Mesendoderm (in vitro differentiated cells): ENCODE measurements around the gene SLC37A3.
A peak's percentile ranks its signal among the peaks of the same experiment; 100 is the strongest.
"Not testable (repeated sequence)": the region's sequence is repeated elsewhere in the genome, so short reads cannot be mapped to it uniquely, and the experiment has no call there.

ENCODE experiments used
- DNase-seq: peaks from one replicate; pipeline ENCODE4 v3.0.0; 2013
- H2AK5ac ChIP-seq: 2 replicates; pipeline ENCODE4 v1.6.1; 2013; ENCODE audit warnings: low read length, inconsistent platforms
- H2BK120ac ChIP-seq: 2 replicates; pipeline ENCODE4 v1.6.1; 2013; ENCODE audit warnings: low read depth, mild to moderate bottlenecking, low read length, moderate library complexity, mixed read lengths
- H2BK15ac ChIP-seq: replicated peaks from 2 replicates; pipeline ENCODE4 v1.6.1; 2013; ENCODE audit warnings: low read depth, mild to moderate bottlenecking, moderate library complexity
- H2BK5ac ChIP-seq: 2 replicates; pipeline ENCODE4 v1.6.1; 2013; ENCODE audit warnings: low read length, inconsistent platforms
- H3K18ac ChIP-seq: 2 replicates; pipeline ENCODE4 v1.6.1; 2013; ENCODE audit warnings: mild to moderate bottlenecking, low read length, mixed read lengths
- H3K23ac ChIP-seq: one replicate; pipeline ENCODE4 v1.6.1; 2013; ENCODE audit warnings: low read length
- H3K27ac ChIP-seq: 2 replicates; pipeline ENCODE4 v1.5.1; 2013; ENCODE audit warnings: low read depth, mild to moderate bottlenecking, inconsistent platforms, low read length, moderate library complexity
- H3K27me3 ChIP-seq: 2 replicates; pipeline ENCODE4 v1.6.1; 2013; ENCODE audit warnings: low read length, control low read depth, mild to moderate bottlenecking, inconsistent platforms; ENCODE audit not compliant: insufficient read depth, poor library complexity
- H3K36me3 ChIP-seq: 2 replicates; pipeline ENCODE4 v1.6.1; 2013; ENCODE audit warnings: low read length, inconsistent platforms; ENCODE audit not compliant: control insufficient read depth, insufficient read depth
- H3K4ac ChIP-seq: one replicate; pipeline ENCODE4 v1.6.1; 2013; ENCODE audit warnings: low read depth, mild to moderate bottlenecking, low read length, moderate library complexity
- H3K4me1 ChIP-seq: 2 replicates; pipeline ENCODE4 v1.6.1; 2013; ENCODE audit warnings: low read depth, low read length, inconsistent platforms; ENCODE audit not compliant: control insufficient read depth
- H3K4me2 ChIP-seq: 2 replicates; pipeline ENCODE4 v1.6.1; 2013; ENCODE audit warnings: low read length
- H3K4me3 ChIP-seq: 2 replicates; pipeline ENCODE4 v1.5.1; 2013; ENCODE audit warnings: mild to moderate bottlenecking, low read length
- H3K56ac ChIP-seq: one replicate; pipeline ENCODE4 v1.6.1; 2013; ENCODE audit warnings: low read length
- H3K79me1 ChIP-seq: 2 replicates; pipeline ENCODE4 v1.6.1; 2013; ENCODE audit warnings: low read length, inconsistent platforms
- H3K79me2 ChIP-seq: 2 replicates; pipeline ENCODE4 v1.6.1; 2013; ENCODE audit warnings: mild to moderate bottlenecking, low read length; ENCODE audit not compliant: control insufficient read depth, insufficient read depth
- H3K9ac ChIP-seq: 2 replicates; pipeline ENCODE4 v1.6.1; 2013; ENCODE audit warnings: low read length, inconsistent platforms
- H4K5ac ChIP-seq: one replicate; pipeline ENCODE4 v1.6.1; 2013; ENCODE audit warnings: low read length
- H4K8ac ChIP-seq: one replicate; pipeline ENCODE4 v1.6.1; 2013; ENCODE audit warnings: low read depth, mild to moderate bottlenecking, control low read depth, low read length, moderate library complexity
- WGBS: extraction: QIAGEN DNeasy Blood & Tissue Kit; methylation state at CpG from one replicate; pipeline ENCODE4 v1.1.7; 2013; ENCODE audit warnings: low lambda C conversion rate, missing lambda C conversion rate; ENCODE audit not compliant: insufficient coverage; ENCODE audit errors: extremely low coverage; 5-methylcytosine and 5-hydroxymethylcytosine counted together

The SLC37A3 gene

DNA sequence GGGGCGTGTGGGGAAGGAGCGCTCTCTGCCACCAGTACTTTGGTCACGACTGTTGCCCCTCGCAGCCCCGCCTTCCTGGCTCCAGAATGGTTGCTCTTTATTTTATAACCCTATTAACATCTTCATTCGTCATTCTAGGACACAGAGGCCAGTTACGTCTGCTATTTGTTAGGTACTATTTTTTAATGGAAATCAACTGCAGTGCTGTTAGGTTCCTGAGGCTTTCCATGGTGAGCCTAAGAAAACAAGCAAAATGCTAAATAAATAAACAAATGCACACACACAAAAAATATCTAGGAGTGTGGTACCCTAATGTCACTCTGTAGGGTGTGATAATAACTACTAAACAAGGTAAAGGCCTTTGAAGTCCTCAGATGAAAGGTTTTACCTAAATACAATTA is 71.1 kb downstream of the SLC37A3 start:
- Histone ChIP-seq H3K4me1 (peaks cover 4% of the 10 kb centered on the region), H4K8ac (no peak overlapping the region), H3K56ac (no peak overlapping the region), H3K4ac (no peak overlapping the region), H3K36me3 (no peaks in the 10 kb centered on the region), H2AK5ac (no peak overlapping the region), H3K23ac (no peak overlapping the region), H3K79me2 (no peaks in the 10 kb centered on the region), H3K27me3 (no peaks in the 10 kb centered on the region), H2BK120ac (no peak overlapping the region), H3K4me3 (no peak overlapping the region), H4K5ac (no peak overlapping the region), H2BK15ac (no peak overlapping the region), H3K4me2 (no peak overlapping the region), H2BK5ac (no peak overlapping the region), H3K27ac (no peak overlapping the region), H3K9ac (no peak overlapping the region), H3K79me1 (no peaks in the 10 kb centered on the region), H3K18ac (no peak overlapping the region)
- no CpG with 5 or more reads among the region's 7 CpGs for WGBS
- no peak for DNase-seq

DNA sequence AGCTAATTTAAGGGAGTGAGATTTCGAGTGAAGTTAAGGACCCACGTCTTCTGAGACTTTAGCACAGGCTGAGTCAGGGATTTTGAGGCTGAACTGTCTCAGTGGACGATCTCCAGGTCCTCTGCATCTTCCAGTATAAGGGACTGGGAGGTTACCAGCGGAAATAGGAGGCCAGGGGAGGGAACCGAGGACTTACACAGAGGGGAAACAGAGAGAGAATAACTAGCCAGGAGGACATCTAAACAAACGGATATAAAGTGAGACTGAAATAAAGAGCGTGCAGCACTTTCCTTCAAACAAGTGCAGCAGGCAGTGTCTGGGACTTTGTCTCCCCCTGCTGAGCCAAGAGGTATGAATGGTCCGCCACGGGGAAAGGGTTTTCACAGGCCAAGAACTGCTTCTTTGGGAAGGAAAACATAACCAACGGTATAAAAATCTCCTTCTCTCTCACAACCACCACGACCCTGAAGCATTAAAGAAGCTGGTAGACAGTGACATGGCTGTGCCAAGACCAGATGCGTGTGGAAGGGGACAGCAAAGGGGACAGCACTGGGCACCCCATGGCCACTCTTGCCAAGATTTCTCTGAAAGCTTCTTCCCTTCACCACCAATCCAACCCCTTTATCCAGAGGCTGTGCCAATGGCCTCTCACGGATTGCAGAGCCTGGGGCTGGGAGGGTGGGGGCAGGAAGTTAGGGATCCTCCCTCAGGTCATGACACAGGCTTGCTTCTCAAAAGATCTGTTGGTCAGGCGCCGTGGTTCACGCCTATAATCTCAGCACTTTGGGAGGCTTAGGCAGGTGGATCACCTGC is 72.0 kb downstream of the SLC37A3 start:
- Histone ChIP-seq H3K4ac (no peak overlapping the region), H3K27ac (no peak overlapping the region), H2BK15ac (no peak overlapping the region), H3K79me2 (no peaks in the 10 kb centered on the region), H2BK5ac (no peak overlapping the region), H2AK5ac (no peak overlapping the region), H3K79me1 (no peaks in the 10 kb centered on the region), H3K27me3 (no peaks in the 10 kb centered on the region), H2BK120ac (no peak overlapping the region), H3K4me2 (no peak overlapping the region), H3K36me3 (no peaks in the 10 kb centered on the region), H3K9ac (no peak overlapping the region), H3K56ac (no peak overlapping the region), H3K18ac (no peak overlapping the region), H4K5ac (no peak overlapping the region), H3K23ac (no peak overlapping the region), H4K8ac (no peak overlapping the region), H3K4me3 (no peak overlapping the region), H3K4me1 (peaks cover 4% of the 10 kb centered on the region)
- peak; percentile 72 for DNase-seq
- no CpG with 5 or more reads among the region's 16 CpGs for WGBS

DNA sequence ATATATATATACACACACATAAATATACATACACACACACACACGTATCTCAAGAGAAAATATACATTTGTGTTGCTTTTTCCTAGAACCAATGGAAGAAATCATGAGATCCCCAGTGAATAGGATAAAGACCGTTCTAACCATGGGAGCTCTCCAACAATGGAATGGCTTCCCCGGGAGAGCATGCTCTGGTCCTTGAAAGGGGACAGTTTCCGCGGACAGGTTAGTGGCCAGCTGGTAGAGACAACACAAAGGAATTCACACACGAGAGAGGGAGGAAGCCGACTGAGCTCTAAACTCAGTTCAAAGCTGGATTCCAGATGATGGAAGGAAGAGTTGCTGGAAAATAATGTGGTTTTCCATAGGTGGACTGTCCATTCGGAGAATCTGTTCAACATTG is 72.7 kb downstream of the SLC37A3 start:
- Histone ChIP-seq H3K4me2 (no peak overlapping the region), H3K79me2 (no peaks in the 10 kb centered on the region), H3K56ac (no peak overlapping the region), H2AK5ac (no peak overlapping the region), H2BK15ac (no peak overlapping the region), H3K27me3 (no peaks in the 10 kb centered on the region), H3K4me1 (peaks cover 4% of the 10 kb centered on the region), H3K4ac (no peak overlapping the region), H2BK5ac (no peak overlapping the region), H4K5ac (no peak overlapping the region), H3K18ac (no peak overlapping the region), H3K4me3 (no peak overlapping the region), H2BK120ac (no peak overlapping the region), H3K23ac (no peak overlapping the region), H3K79me1 (no peaks in the 10 kb centered on the region), H3K36me3 (no peaks in the 10 kb centered on the region), H3K9ac (no peak overlapping the region), H3K27ac (no peak overlapping the region), H4K8ac (no peak overlapping the region)
- no CpG with 5 or more reads among the region's 8 CpGs for WGBS
- DNase-seq: no peak

DNA sequence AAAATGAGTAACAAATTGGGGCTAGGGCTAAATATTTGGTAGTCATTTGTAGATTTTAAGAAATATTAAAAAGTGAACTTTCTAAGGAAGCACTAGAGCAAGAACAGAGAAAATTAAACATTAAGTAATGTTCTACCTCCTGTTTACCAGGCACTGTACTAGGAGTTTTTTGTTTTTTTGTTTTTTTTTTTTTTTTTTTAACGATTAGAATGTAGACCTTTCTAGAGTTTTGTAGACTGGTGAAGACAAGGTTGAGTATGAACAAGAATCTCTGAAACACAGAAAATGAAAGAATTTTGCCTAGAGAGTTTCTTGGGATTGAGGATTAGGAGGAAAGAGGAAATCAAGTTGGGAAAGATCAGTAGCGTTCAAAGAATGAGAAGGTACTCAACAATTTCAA is 73.6 kb downstream of the SLC37A3 start:
- Histone ChIP-seq H3K79me1 (no peaks in the 10 kb centered on the region), H2BK120ac (no peak overlapping the region), H3K56ac (no peak overlapping the region), H4K8ac (no peak overlapping the region), H3K18ac (no peak overlapping the region), H3K4ac (no peak overlapping the region), H3K4me2 (no peak overlapping the region), H3K27me3 (no peaks in the 10 kb centered on the region), H2BK15ac (no peak overlapping the region), H3K36me3 (no peaks in the 10 kb centered on the region), H3K9ac (no peak overlapping the region), H4K5ac (no peak overlapping the region), H3K4me3 (no peak overlapping the region), H3K27ac (no peak overlapping the region), H2BK5ac (no peak overlapping the region), H2AK5ac (no peak overlapping the region), H3K23ac (no peak overlapping the region), H3K79me2 (no peaks in the 10 kb centered on the region), H3K4me1 (peaks cover 4% of the 10 kb centered on the region)
- DNase-seq: no peak
- no CpG with 5 or more reads among the region's 2 CpGs for WGBS

DNA sequence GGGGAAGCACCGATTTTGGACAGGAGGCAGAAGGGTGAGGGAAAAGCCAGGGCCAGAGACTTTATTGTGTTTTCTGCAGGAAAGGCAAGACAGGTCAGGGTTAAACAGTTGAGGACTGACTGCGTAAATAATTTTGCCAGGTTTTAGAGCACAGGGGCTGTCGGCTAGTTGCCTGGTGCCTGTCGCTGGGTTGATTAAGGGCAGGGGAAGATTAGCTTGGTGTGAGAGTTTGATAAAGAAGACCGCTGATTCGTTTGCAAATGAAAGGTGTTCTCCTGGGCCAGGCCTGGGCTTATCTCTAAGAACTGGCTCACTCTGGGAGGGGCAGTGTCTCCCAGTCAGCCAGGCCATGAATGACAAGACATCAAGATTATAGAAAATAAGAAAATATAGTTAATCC is 75.6 kb downstream of the SLC37A3 start:
- peak; percentile 71 for DNase-seq
- Histone ChIP-seq H3K4me3 (no peak overlapping the region), H3K23ac (no peak overlapping the region), H3K9ac (no peak overlapping the region), H4K5ac (no peak overlapping the region), H3K18ac (peak overlapping the region; percentile 9), H3K27me3 (no peaks in the 10 kb centered on the region), H3K79me2 (no peaks in the 10 kb centered on the region), H3K36me3 (no peaks in the 10 kb centered on the region), H2BK5ac (no peak overlapping the region), H2BK120ac (no peak overlapping the region), H3K79me1 (no peaks in the 10 kb centered on the region), H3K56ac (peak overlapping the region; percentile 3), H3K4me2 (no peak overlapping the region), H3K27ac (no peak overlapping the region), H4K8ac (no peak overlapping the region), H3K4me1 (peaks cover 4% of the 10 kb centered on the region), H2AK5ac (no peak overlapping the region), H2BK15ac (no peak overlapping the region), H3K4ac (no peak overlapping the region)
- WGBS: no CpG with 5 or more reads among the region's 6 CpGs

DNA sequence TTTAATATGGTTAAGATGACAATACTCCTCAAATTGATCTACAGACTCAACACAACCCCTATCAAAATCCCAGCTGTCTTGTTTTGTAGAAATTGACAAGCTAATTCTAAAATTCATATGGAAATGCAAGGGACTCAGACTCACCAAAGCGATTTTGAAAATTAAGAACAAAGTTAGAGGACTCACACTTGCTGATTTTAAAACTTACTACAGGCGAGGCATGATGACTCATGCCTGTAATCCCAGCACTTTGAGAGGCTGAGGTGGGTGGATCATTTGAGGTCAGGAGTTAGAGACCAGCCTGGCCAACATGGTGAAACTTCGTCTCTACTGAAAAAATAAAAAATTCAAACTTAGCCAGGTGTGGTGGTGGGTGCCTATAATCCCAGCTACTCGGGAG is 78.3 kb downstream of the SLC37A3 start:
- not testable (repeated sequence) for H3K18ac ChIP-seq, H4K8ac ChIP-seq, H2BK5ac ChIP-seq, H2AK5ac ChIP-seq, H3K4me3 ChIP-seq, H3K27ac ChIP-seq, H3K79me1 ChIP-seq, DNase-seq, H3K4me2 ChIP-seq, H2BK15ac ChIP-seq, H3K79me2 ChIP-seq, H3K4ac ChIP-seq, H3K36me3 ChIP-seq, H3K56ac ChIP-seq, H2BK120ac ChIP-seq, H4K5ac ChIP-seq, H3K4me1 ChIP-seq, H3K23ac ChIP-seq, H3K27me3 ChIP-seq, H3K9ac ChIP-seq
- no CpG with 5 or more reads among the region's 4 CpGs for WGBS
